Liver (tissue), 9 donors: ENCODE results near the gene CLTA. TPM values are rescaled to one million over a fixed set of nuclear protein-coding genes. Genes with fewer than 3 reads are reported as not detected.
"Not testable (repeated sequence)": the region's sequence is repeated elsewhere in the genome, so short reads cannot be mapped to it uniquely, and the experiment has no call there.

Experiments used
- DNase-seq: peaks from one replicate; pipeline ENCODE4 v3.0.0-alpha.2; 2017; ENCODE audit warnings: low spot score
- H3K27ac ChIP-seq, 2 donors: one replicate each; pipeline ENCODE4 v1.7.0; 2013; ENCODE audit warnings: inconsistent platforms in 2 of 2, low read length in 2 of 2, control low read depth in 1 of 2, low read depth in 1 of 2, mild to moderate bottlenecking in 1 of 2
- H3K27me3 ChIP-seq, 4 donors: one replicate each; pipeline versions ENCODE4 v1.6.1 to v1.7.0; 2013; ENCODE audit warnings: low read length in 3 of 4, inconsistent platforms in 1 of 4, mild to moderate bottlenecking in 1 of 4, moderate library complexity in 1 of 4; ENCODE audit not compliant: control insufficient read depth in 4 of 4, insufficient read depth in 4 of 4
- H3K36me3 ChIP-seq, 4 donors: one replicate each; pipeline versions ENCODE4 v1.6.1 to v1.7.0; 2013; ENCODE audit warnings: low read length in 3 of 4, mild to moderate bottlenecking in 3 of 4, low read depth in 1 of 4, moderate library complexity in 1 of 4; ENCODE audit not compliant: control insufficient read depth in 4 of 4, insufficient read depth in 3 of 4
- H3K4me1 ChIP-seq, 4 donors: one replicate each; pipeline versions ENCODE4 v1.6.1 to v1.7.0; 2013; ENCODE audit warnings: low read length in 3 of 4, mild to moderate bottlenecking in 3 of 4, moderate library complexity in 1 of 4; ENCODE audit not compliant: control insufficient read depth in 4 of 4, insufficient read depth in 4 of 4
- H3K4me3 ChIP-seq, 3 donors: one replicate each; pipeline versions ENCODE4 v1.6.1 to v1.7.0; 2013; ENCODE audit warnings: low read length in 3 of 3, control low read depth in 1 of 3, low read depth in 1 of 3, mild to moderate bottlenecking in 1 of 3
- H3K9ac ChIP-seq, 2 donors: one replicate each; pipeline ENCODE4 v1.7.0; 2013; ENCODE audit warnings: low read length in 2 of 2, mild to moderate bottlenecking in 2 of 2, moderate library complexity in 2 of 2, control low read depth in 1 of 2, low read depth in 1 of 2
- H3K9me3 ChIP-seq, 4 donors: one replicate each; pipeline versions ENCODE4 v1.6.1 to v1.7.0; 2013; ENCODE audit warnings: low read length in 3 of 4; ENCODE audit not compliant: control insufficient read depth in 4 of 4
- CTCF ChIP-seq: fragments of 150-350 bp; IDR thresholded peaks from 2 replicates; pipeline ENCODE4 v1.5.1; 2017; ENCODE audit warnings: improper control_type of control experiment, low read depth, low read length; ENCODE audit not compliant: missing input control
- FOXA1 ChIP-seq: IDR thresholded peaks from 2 replicates; pipeline ENCODE4 v1.6.1; 2016; ENCODE audit warnings: antibody characterized with exemption
- FOXA2 ChIP-seq: IDR thresholded peaks from 2 replicates; pipeline ENCODE4 v1.6.1; 2016; ENCODE audit warnings: antibody characterized with exemption
- GABPA ChIP-seq, 2 donors: IDR thresholded peaks in 1 of 2; conservative IDR thresholded peaks in 1 of 2; 2 replicates each; pipeline ENCODE4 v1.6.1; 2016; ENCODE audit warnings: antibody characterized with exemption in 2 of 2, mild to moderate bottlenecking in 1 of 2, moderate library complexity in 1 of 2
- HNF4A ChIP-seq, 2 donors: conservative IDR thresholded peaks; 2 replicates each; pipeline ENCODE4 v1.6.1; 2016; ENCODE audit warnings: antibody characterized with exemption in 2 of 2, mild to moderate bottlenecking in 2 of 2
- HNF4G ChIP-seq: IDR thresholded peaks from 2 replicates; pipeline ENCODE4 v1.6.1; 2016; ENCODE audit warnings: antibody characterized with exemption
- JUND ChIP-seq, 2 donors: IDR thresholded peaks; 2 replicates each; pipeline ENCODE4 v1.6.1; 2016; ENCODE audit warnings: antibody characterized with exemption in 2 of 2
- NR2F2 ChIP-seq: IDR thresholded peaks from 2 replicates; pipeline ENCODE4 v1.6.1; 2016; ENCODE audit warnings: antibody characterized with exemption
- RAD21 ChIP-seq, 2 donors: IDR thresholded peaks; 2 replicates each; pipeline ENCODE4 v1.6.1; 2016; ENCODE audit warnings: antibody characterized with exemption in 2 of 2, mild to moderate bottlenecking in 2 of 2
- REST ChIP-seq: IDR thresholded peaks from 2 replicates; pipeline ENCODE4 v1.6.1; 2016; ENCODE audit warnings: antibody characterized with exemption, mild to moderate bottlenecking
- RXRA ChIP-seq, 2 donors: IDR thresholded peaks; 2 replicates each; pipeline ENCODE4 v1.6.1; 2017 to 2018; ENCODE audit warnings: antibody characterized with exemption in 2 of 2, mild to moderate bottlenecking in 1 of 2
- SP1 ChIP-seq: IDR thresholded peaks from 2 replicates; pipeline ENCODE4 v1.6.1; 2018; ENCODE audit warnings: antibody characterized with exemption, mild to moderate bottlenecking
- TAF1 ChIP-seq: conservative IDR thresholded peaks from 2 replicates; pipeline ENCODE4 v1.6.1; 2016; ENCODE audit warnings: antibody characterized with exemption, mild to moderate bottlenecking
- YY1 ChIP-seq: IDR thresholded peaks from 2 replicates; pipeline ENCODE4 v1.6.1; 2016; ENCODE audit warnings: antibody characterized with exemption, mild to moderate bottlenecking
- ZBTB33 ChIP-seq: IDR thresholded peaks from 2 replicates; pipeline ENCODE4 v1.6.1; 2016; ENCODE audit warnings: antibody characterized with exemption
- WGBS: extraction: QIAGEN DNeasy Blood & Tissue Kit; methylation state at CpG from one replicate; pipeline ENCODE4 v1.1.7; 2013; 5-methylcytosine and 5-hydroxymethylcytosine counted together
- polyA plus RNA-seq, 2 donors: library from polyadenylated mRNA; stranded (reverse) in 1 of 2; unstranded in 1 of 2; fragments of 200-250 nt in 1 of 2; fragments of >200 nt in 1 of 2; fragmentation: Nextera tagmentation in 1 of 2; extraction: Ambion mirVana in 1 of 2; gene quantifications; one replicate each; pipeline versions ENCODE4 v1.2.1 to v1.2.3, GENCODE V29; 2013 to 2015
- total RNA-seq, 2 donors: library from RNA; depleted of rRNA; stranded (reverse); fragments of >200 nt; gene quantifications; one replicate each; pipeline ENCODE4 v1.2.3, GENCODE V29; 2014
- TF ChIP-seq, protein P1 (sequence below): IDR thresholded peaks from 2 replicates; pipeline ENCODE4 v1.6.1; 2016; ENCODE audit warnings: antibody characterized with exemption
- TF ChIP-seq, protein P2 (sequence below): IDR thresholded peaks from 2 replicates; pipeline ENCODE4 v1.6.1; 2016; ENCODE audit warnings: antibody characterized with exemption
- donor health status: healthy.
- donor health status: healthy.
- donor health status: healthy.
- donor health status: healthy.
- donor health status: healthy.

The CLTA gene
- total and polyA plus RNA-seq, 4 donors = 48.4 to 102 (median 74.6) TPM

GRCh38 chr9:36158917-36159316, 31.8 kb upstream of the CLTA start:
- no peak for TF ChIP-seq TAF1
- no peak for TF ChIP-seq CTCF
- TF ChIP-seq, protein P1, sequence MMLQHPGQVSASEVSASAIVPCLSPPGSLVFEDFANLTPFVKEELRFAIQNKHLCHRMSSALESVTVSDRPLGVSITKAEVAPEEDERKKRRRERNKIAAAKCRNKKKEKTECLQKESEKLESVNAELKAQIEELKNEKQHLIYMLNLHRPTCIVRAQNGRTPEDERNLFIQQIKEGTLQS = no peak
- no peak for TF ChIP-seq JUND (IDR thresholded peaks at IDR 0.05)
- TF ChIP-seq NR2F2 = no peak
- TF ChIP-seq, protein P2, sequence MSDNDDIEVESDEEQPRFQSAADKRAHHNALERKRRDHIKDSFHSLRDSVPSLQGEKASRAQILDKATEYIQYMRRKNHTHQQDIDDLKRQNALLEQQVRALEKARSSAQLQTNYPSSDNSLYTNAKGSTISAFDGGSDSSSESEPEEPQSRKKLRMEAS = no peak
- no peak for TF ChIP-seq GABPA (IDR thresholded peaks at IDR 0.05 in 1 of 2, conservative IDR thresholded peaks at IDR 0.05 in 1 of 2)
- TF ChIP-seq FOXA1 = no peak
- TF ChIP-seq FOXA2 = no peak
- TF ChIP-seq HNF4G = no peak
- TF ChIP-seq SP1 = no peak
- TF ChIP-seq RXRA (IDR thresholded peaks at IDR 0.05) = no peak
- TF ChIP-seq RAD21 (IDR thresholded peaks at IDR 0.05) = no peak
- no peak for TF ChIP-seq REST
- no peak for TF ChIP-seq YY1
- no peak for TF ChIP-seq HNF4A (conservative IDR thresholded peaks at IDR 0.05)
- TF ChIP-seq ZBTB33 = no peak
- Histone ChIP-seq H3K4me1 (no peaks in the 10 kb centered on the region), H3K27me3 (no peaks in the 10 kb centered on the region), H3K9ac (no peak overlapping the region), H3K27ac (no peak overlapping the region), H3K9me3 (no peaks in the 10 kb centered on the region), H3K36me3 (no peaks in the 10 kb centered on the region), H3K4me3 (no peak overlapping the region)
- WGBS = 91% methylated on average over 7 of the region's 7 CpGs
- DNase-seq = no peak

DNA sequence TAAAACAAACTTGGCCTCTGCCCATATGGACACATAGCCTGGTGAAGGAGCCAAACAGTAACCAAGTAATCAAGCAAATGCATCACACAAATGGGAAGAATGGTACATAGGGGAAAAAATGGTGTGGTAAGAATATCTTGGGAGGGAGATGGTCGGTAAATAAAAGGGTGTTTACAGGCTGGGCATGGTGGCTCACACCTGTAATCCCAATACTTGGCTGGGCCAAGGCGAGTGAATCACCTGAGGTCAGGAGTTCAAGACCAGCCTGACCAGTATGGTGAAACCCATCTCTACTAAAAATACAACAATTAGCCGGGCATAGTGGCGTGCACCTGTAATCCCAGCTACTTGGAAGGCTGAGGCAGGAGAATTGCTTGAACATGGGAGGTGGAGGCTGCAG, 31.2 kb upstream of the CLTA start:
- H3K36me3 ChIP-seq, H3K4me3 ChIP-seq, H3K27ac ChIP-seq, DNase-seq, H3K4me1 ChIP-seq, H3K27me3 ChIP-seq, H3K9ac ChIP-seq, H3K9me3 ChIP-seq: not testable (repeated sequence)
- 92% methylated on average over 4 of the region's 4 CpGs for WGBS

- not testable (repeated sequence) for H3K27ac ChIP-seq, DNase-seq, H3K4me3 ChIP-seq, H3K27me3 ChIP-seq, H3K9me3 ChIP-seq, H3K9ac ChIP-seq, H3K36me3 ChIP-seq, H3K4me1 ChIP-seq
- 94% methylated on average over 11 of the region's 11 CpGs for WGBS
Measured at GRCh38 chr9:36160126-36160525, 30.6 kb upstream of the CLTA start.
